ENCODE measurements around the gene KIF22.

Gene KIF22

GRCh38 chr16:29820730-29821642 lies 30.4 kb downstream of the KIF22 start:
- H3K36me3 ChIP-seq (ENCODE audit: control insufficient read depth, insufficient read depth, low read length) = peaks cover 7% of the 10 kb centered on the region
- peak overlapping the region; percentile 88 for H3K4me3 ChIP-seq (replicated peaks; ENCODE audit: low read depth, low read length)
- H3K27me3 ChIP-seq (replicated peaks; ENCODE audit: control insufficient read depth, insufficient read depth, low read length) = no peaks in the 10 kb centered on the region
- DNase-seq (ENCODE audit: extremely low read depth, insufficient read length) = peak; percentile 57
- TF ChIP-seq, protein P1, sequence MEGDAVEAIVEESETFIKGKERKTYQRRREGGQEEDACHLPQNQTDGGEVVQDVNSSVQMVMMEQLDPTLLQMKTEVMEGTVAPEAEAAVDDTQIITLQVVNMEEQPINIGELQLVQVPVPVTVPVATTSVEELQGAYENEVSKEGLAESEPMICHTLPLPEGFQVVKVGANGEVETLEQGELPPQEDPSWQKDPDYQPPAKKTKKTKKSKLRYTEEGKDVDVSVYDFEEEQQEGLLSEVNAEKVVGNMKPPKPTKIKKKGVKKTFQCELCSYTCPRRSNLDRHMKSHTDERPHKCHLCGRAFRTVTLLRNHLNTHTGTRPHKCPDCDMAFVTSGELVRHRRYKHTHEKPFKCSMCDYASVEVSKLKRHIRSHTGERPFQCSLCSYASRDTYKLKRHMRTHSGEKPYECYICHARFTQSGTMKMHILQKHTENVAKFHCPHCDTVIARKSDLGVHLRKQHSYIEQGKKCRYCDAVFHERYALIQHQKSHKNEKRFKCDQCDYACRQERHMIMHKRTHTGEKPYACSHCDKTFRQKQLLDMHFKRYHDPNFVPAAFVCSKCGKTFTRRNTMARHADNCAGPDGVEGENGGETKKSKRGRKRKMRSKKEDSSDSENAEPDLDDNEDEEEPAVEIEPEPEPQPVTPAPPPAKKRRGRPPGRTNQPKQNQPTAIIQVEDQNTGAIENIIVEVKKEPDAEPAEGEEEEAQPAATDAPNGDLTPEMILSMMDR (IDR thresholded peaks at IDR 0.05; ENCODE audit: insufficient read depth, low read length, poor library complexity, severe bottlenecking) = no peak

- no peak for DNase-seq (ENCODE audit: extremely low read depth, insufficient read length)
- H3K4me3 ChIP-seq (replicated peaks; ENCODE audit: low read depth, low read length) = peak overlapping the region; percentile 88
- no peaks in the 10 kb centered on the region for H3K27me3 ChIP-seq (replicated peaks; ENCODE audit: control insufficient read depth, insufficient read depth, low read length)
- TF ChIP-seq, protein P1 (IDR thresholded peaks at IDR 0.05; ENCODE audit: insufficient read depth, low read length, poor library complexity, severe bottlenecking) = no peak
- peaks cover 7% of the 10 kb centered on the region for H3K36me3 ChIP-seq (ENCODE audit: control insufficient read depth, insufficient read depth, low read length)
Measured at GRCh38 chr16:29821643-29822115, 31.1 kb downstream of the KIF22 start.

GRCh38 chr16:29824589-29825144 lies 34.1 kb downstream of the KIF22 start:
- no peaks in the 10 kb centered on the region for H3K27me3 ChIP-seq (replicated peaks; ENCODE audit: control insufficient read depth, insufficient read depth, low read length)
- H3K36me3 ChIP-seq (ENCODE audit: control insufficient read depth, insufficient read depth, low read length) = peaks cover 2% of the 10 kb centered on the region
- TF ChIP-seq, protein P1 (IDR thresholded peaks at IDR 0.05; ENCODE audit: insufficient read depth, low read length, poor library complexity, severe bottlenecking) = no peak
- H3K4me3 ChIP-seq (replicated peaks; ENCODE audit: low read depth, low read length) = no peak overlapping the region
- no peak for DNase-seq (ENCODE audit: extremely low read depth, insufficient read length)

DNA sequence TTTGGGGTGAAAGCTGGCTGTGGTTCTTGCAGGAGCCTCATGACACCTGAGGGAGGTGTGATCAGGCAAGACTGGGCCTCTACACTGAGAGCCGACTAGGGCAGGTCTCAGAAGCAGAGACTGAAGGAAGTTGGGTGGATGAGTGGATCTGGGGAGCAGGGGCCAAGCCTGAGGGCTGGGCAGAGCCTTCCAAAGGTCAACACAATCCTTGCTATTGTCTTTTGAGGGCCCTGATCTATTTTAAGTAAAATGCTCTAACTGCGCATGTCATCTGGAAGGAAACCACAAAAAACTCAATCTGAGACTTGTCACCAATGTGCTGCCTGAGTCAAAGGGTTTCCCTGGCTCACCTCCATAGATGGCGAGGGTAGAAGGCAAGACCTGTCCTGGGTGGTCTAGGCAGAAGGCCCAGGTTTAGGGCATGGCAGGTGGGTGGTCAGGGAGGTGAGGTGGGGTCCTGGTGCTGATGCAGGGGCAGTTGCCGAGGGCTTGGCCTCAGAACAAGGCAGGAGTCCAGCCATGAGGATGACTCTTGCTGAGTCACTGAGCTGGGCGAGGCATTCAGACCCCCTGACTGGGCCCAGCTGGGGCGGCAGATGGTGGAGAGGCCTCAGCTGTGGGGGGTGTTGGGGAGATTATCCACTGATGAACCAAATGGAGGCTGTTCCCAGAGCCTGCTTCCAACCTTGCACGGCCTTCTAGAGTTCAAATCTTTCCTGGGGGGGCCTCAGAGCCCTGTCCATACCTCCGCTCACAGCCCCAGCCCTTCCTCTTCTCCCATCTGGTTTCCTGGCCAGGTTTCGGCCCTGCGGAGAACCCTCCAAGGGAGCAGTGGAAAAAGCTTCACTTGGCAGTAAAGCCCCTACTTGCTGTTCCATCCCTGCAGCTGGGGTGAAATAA lies 34.8 kb downstream of the KIF22 start:
- TF ChIP-seq, protein P1 (IDR thresholded peaks at IDR 0.05; ENCODE audit: insufficient read depth, low read length, poor library complexity, severe bottlenecking) = no peak
- DNase-seq (ENCODE audit: extremely low read depth, insufficient read length) = peak; percentile 54
- Histone ChIP-seq H3K27me3 (replicated peaks; ENCODE audit: control insufficient read depth, insufficient read depth, low read length) (no peaks in the 10 kb centered on the region), H3K4me3 (replicated peaks; ENCODE audit: low read depth, low read length) (no peak overlapping the region), H3K36me3 (ENCODE audit: control insufficient read depth, insufficient read depth, low read length) (peaks cover 4% of the 10 kb centered on the region)

GRCh38 chr16:29826342-29826695 lies 35.8 kb downstream of the KIF22 start:
- Histone ChIP-seq H3K27me3 (replicated peaks; ENCODE audit: control insufficient read depth, insufficient read depth, low read length) (no peaks in the 10 kb centered on the region), H3K36me3 (ENCODE audit: control insufficient read depth, insufficient read depth, low read length) (peaks cover 8% of the 10 kb centered on the region), H3K4me3 (replicated peaks; ENCODE audit: low read depth, low read length) (no peak overlapping the region)
- TF ChIP-seq, protein P1 (IDR thresholded peaks at IDR 0.05; ENCODE audit: insufficient read depth, low read length, poor library complexity, severe bottlenecking) = no peak
- DNase-seq (ENCODE audit: extremely low read depth, insufficient read length) = no peak

Data from GM06990 (cell line).